ENCODE data around the gene C2orf80. TPM values are rescaled to one million over a fixed set of nuclear protein-coding genes. Genes with fewer than 3 reads are reported as not detected.

The C2orf80 gene
- total RNA-seq, 6 experiments from 2014 or later, result not detected

GRCh38 chr2:208186465-208186864 is 3.4 kb downstream of the C2orf80 start:
- DNase-seq, result no peak
- Mint-ChIP-seq H3K36me3 (ENCODE audit: low read depth) (no peaks in the 10 kb centered on the region), H3K9me3 (no peaks in the 10 kb centered on the region), H3K27ac (no peak overlapping the region), H3K4me1 (ENCODE audit: low read depth) (no peaks in the 10 kb centered on the region), H3K27me3 (ENCODE audit: insufficient read depth) (peaks cover 16% of the 10 kb centered on the region), H3K4me3 (no peak overlapping the region)
- TF ChIP-seq, protein P1, sequence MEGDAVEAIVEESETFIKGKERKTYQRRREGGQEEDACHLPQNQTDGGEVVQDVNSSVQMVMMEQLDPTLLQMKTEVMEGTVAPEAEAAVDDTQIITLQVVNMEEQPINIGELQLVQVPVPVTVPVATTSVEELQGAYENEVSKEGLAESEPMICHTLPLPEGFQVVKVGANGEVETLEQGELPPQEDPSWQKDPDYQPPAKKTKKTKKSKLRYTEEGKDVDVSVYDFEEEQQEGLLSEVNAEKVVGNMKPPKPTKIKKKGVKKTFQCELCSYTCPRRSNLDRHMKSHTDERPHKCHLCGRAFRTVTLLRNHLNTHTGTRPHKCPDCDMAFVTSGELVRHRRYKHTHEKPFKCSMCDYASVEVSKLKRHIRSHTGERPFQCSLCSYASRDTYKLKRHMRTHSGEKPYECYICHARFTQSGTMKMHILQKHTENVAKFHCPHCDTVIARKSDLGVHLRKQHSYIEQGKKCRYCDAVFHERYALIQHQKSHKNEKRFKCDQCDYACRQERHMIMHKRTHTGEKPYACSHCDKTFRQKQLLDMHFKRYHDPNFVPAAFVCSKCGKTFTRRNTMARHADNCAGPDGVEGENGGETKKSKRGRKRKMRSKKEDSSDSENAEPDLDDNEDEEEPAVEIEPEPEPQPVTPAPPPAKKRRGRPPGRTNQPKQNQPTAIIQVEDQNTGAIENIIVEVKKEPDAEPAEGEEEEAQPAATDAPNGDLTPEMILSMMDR (IDR thresholded peaks at IDR 0.05), result no peak

- TF ChIP-seq, protein P1 (IDR thresholded peaks at IDR 0.05), result no peak
- Mint-ChIP-seq H3K27ac (no peak overlapping the region), H3K9me3 (no peaks in the 10 kb centered on the region), H3K36me3 (ENCODE audit: low read depth) (no peaks in the 10 kb centered on the region), H3K4me1 (ENCODE audit: low read depth) (no peaks in the 10 kb centered on the region), H3K4me3 (no peak overlapping the region), H3K27me3 (ENCODE audit: insufficient read depth) (peaks cover 13% of the 10 kb centered on the region)
- DNase-seq, result no peak
These were observed 5.7 kb downstream of the C2orf80 start for GRCh38 chr2:208183972-208184705.

- Mint-ChIP-seq H3K27me3 (ENCODE audit: insufficient read depth) (peaks cover 15% of the 10 kb centered on the region), H3K4me3 (no peak overlapping the region), H3K9me3 (no peaks in the 10 kb centered on the region), H3K27ac (no peak overlapping the region), H3K36me3 (ENCODE audit: low read depth) (no peaks in the 10 kb centered on the region), H3K4me1 (ENCODE audit: low read depth) (no peaks in the 10 kb centered on the region)
- TF ChIP-seq, protein P1 (IDR thresholded peaks at IDR 0.05), result no peak
- no peak for DNase-seq
These were observed 6.3 kb downstream of the C2orf80 start for GRCh38 chr2:208183526-208183925.

DNA sequence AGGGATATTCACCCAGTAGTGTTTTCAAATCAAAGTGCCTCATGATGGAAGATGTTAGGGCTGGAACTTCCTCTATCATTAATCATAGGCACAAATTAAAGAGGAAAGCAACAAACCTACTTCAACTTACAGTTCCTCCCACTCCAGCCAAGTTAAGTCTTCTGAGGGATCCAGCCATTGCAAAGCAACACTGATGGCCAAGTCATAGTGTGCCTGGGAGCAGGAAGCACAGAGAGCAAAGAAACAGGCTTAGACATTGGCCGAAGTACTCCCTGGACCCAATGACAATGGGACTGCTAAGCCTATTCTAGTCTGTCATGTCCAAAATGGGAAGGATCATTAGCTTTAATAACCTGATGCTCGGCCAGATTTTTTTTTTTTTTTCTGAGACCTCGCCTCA is 7.0 kb downstream of the C2orf80 start:
- H3K9me3 Mint-ChIP-seq, result no peaks in the 10 kb centered on the region
- H3K27ac Mint-ChIP-seq, result no peak overlapping the region
- H3K4me1 Mint-ChIP-seq (ENCODE audit: low read depth), result no peaks in the 10 kb centered on the region
- H3K4me3 Mint-ChIP-seq, result no peak overlapping the region
- peaks cover 15% of the 10 kb centered on the region for H3K27me3 Mint-ChIP-seq (ENCODE audit: insufficient read depth)
- TF ChIP-seq, protein P1 (IDR thresholded peaks at IDR 0.05), result no peak
- no peaks in the 10 kb centered on the region for H3K36me3 Mint-ChIP-seq (ENCODE audit: low read depth)
- no peak for DNase-seq

- Mint-ChIP-seq H3K4me1 (ENCODE audit: low read depth) (peaks cover 8% of the 10 kb centered on the region), H3K27ac (no peak overlapping the region), H3K4me3 (no peak overlapping the region), H3K27me3 (ENCODE audit: insufficient read depth) (peaks cover 15% of the 10 kb centered on the region), H3K9me3 (no peaks in the 10 kb centered on the region), H3K36me3 (ENCODE audit: low read depth) (no peaks in the 10 kb centered on the region)
- TF ChIP-seq, protein P1 (IDR thresholded peaks at IDR 0.05), result no peak
- no peak for DNase-seq
These were observed 10.7 kb downstream of the C2orf80 start for GRCh38 chr2:208179028-208179609.
